NCI-H748 treated with DMSO at 0.1 percent for 48 hours (cell line): Measurements from ENCODE around the gene JMJD6.
"Not testable (repeated sequence)": the region's sequence is repeated elsewhere in the genome, so short reads cannot be mapped to it uniquely, and the experiment has no call there.

ENCODE experiments used
- DNase-seq: peaks from one replicate; lab custom pipeline; 2025; lab: John Stamatoyannopoulos, UW

JMJD6 gene

DNA sequence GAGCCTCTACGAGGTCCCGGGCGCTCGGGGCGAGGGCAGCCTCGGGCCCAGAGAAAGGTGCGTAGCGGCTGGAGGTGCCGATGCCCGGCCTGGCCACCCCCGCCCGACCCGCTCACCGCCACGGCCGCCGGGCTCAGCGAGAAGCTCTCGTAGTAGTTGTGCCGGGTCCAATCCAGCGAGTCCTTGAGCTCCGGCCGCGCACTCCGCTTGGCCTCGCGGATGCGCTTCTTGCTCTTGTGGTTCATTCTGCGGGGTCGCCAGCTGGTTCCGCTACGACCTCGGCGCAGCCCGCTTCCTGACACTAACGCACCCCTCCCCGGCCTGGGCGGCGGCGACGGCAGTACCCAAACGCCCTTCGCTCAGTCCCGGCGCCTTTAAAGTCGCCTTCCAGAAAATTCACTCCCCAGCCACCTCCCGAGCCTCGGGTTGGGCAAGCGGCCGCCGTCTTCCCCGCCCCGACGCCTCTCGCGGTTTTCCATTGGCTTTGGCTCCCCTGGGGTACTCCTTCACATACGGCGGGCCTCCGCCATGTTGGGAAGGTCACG, at the start of gene JMJD6:
JMJD6 (minus strand) TSS at position 376 of the 545 bp plus-strand sequence; CDS start at position 245, 131 bp downstream.
- peak; percentile 83 for DNase-seq

DNA sequence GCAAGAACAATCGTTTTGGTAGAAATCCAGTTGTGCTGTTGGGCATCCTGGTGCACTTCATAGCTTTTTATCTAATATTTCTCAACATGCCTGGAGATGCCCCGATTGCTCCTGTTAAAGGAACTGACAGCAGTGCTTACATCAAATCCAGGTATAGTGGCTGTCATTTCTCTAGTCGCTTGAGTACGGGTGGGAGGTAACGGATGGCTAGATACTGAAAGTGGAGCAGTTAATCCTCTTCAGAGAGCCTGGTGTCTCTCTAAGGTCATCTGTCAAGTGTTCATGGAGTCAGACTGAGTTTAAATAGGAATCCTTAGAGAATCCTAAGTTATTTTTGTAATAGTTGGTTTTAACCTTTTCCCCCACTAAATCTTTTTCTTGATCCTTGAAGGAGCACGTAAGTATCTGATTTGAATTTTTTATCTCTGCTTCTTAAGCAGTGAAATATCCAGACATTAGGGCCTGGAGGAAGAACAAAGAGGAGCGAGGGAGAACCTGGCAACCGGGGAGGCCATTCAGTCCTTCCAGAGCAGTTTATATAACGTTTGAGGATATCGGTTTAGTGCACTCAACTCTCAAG, 48.7 kb upstream of the JMJD6 start:
- DNase-seq = no peak

DNA sequence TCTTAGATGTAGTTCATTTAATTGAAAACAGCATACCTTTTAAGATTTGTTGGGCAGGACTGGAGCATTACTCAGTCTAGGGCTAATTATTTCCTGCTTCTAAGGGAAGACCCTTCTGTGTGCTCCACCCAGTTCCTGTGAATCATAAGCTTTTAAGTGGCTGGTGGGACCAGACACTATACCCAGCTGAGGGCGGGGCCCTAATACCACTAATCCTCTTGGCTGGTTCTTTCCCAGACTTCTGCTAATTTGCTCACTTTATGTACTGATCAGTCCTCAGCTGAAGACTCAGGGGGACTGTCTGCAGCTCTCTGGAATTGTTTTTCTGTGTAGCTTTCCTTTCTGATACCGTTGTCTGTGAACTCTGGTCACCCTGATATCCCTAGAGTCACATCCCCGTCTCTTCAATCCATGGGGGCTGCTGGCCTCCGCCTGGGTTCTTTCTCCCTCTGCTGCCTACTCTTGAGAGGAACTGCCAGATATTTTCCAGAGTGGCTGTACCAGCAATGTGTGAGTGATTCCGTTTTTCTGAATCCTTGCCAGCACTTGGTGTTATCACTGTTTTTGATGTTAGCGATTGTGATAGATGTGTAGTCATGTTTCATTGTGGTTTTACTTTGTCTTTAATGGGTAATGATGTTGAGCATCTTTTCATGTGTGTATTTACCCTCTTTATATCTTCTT, 46.6 kb upstream of the JMJD6 start:
- peak; percentile 5 for DNase-seq

DNA sequence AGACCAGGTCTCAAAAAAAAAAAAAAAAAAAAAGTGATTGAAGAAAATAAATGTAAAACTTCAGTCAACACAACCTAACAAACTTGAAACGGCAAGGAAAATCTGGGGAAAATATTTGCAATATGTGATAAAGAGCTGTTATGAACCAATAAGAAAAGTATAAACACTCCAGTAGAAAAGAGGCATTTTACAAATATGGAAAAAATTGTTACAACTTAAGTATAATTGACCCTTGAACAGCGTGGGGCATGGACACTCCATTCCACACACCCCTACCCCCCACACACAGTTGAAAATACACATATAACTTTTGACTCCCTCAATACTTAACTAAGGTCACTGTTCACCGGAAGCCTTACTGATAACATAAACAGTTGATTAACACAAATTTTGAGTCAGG, 32.2 kb upstream of the JMJD6 start:
- DNase-seq = no peak

DNA sequence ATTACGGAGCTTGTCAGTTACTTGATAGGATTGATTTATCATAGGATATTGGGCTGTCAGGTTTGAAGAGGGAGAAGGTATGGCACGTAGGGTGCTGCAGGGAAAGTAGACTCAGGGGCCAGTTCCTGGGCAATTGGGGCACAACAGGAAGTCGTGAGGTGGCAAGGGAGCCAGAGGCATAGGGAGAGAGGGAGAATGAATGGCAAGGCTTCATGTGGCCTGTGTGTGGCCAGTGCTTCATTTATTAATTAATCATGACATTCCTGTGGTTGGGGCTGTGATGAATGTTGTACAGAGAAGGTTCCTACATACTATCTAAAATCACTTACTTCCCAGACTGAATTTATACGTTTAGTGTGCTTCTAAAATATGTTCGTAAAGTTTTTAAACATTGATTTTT, 30.9 kb upstream of the JMJD6 start:
- DNase-seq = no peak

DNA sequence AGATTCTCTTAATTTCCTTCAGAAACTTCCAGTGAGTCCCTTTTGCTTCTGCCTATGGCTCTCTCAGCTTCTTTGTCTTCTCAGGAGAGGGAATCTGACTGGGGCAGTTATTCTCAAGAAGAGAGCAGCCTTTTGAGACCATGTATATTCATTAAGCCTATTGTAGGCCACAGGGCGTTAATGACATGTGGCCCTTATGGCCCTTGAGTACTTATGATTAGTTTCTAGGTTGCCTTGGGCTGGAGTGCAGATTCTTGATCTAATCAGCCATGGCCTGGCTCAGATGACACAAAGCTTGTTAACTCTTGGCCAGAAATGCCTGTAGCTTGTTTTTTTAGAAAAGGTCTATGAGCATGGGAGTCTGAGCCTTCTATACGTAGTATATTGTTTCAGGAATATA, 28.9 kb upstream of the JMJD6 start:
- no peak for DNase-seq

DNA sequence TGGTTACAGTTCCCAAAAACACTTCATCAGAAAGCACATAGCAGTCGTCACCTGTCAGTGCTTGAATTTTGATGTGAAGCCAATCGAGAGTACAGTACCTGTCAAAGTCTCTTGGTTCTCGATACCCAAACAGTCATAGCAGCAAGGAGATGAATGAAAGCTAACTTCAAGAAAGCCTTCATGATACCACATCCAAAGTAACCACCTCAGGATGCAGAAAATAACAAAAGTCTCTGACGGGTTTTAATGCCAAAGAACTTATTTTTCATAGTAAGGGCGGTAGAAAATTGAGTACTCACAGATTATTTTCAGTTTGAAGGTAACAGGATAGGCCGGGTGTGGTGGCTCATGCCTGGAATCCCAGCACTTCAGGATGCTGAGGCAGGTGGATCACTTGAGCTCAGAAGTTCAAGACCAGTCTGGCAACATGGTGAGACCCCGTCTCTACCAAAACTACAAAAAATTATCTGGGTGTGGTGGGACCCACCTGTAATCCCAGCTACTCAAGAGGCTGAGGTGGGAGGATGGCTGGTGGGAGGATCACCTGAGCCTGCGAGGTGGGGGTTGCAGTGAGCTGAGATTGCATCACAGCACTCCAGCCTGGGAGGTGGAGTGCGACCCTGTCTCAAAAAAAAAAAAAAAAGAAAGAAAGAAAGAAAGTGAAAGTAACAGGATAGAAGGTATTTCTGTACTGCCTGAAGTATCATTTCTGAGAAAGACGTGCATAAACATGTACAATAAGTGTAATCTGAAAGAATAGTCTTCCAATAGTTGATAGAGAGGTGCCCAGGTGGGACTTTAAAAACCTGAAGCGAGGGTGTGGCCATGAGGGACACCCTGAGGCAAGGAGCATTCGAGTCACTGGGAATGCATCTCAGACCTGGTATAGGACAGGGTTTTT, 26.9 kb upstream of the JMJD6 start:
- DNase-seq = no peak

DNA sequence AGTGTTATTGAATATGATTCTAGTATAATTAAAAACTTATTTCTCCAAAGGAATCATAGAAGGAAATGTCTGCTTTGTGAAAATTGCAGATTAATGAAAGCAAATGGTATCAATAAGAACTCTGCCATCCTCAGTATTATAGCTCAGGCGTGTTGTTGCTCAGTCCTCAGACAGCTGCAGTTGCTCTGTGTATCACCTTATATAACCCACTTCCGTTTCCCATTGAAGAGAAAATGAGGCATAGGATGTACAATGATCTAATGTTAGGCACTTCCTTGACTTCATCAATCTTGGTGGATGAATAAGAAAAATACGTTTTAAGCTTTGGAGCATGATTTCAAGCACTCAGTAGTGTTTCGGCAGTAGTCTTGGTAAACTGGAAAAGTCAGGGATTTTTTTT, 25.6 kb upstream of the JMJD6 start:
- DNase-seq = no peak

DNA sequence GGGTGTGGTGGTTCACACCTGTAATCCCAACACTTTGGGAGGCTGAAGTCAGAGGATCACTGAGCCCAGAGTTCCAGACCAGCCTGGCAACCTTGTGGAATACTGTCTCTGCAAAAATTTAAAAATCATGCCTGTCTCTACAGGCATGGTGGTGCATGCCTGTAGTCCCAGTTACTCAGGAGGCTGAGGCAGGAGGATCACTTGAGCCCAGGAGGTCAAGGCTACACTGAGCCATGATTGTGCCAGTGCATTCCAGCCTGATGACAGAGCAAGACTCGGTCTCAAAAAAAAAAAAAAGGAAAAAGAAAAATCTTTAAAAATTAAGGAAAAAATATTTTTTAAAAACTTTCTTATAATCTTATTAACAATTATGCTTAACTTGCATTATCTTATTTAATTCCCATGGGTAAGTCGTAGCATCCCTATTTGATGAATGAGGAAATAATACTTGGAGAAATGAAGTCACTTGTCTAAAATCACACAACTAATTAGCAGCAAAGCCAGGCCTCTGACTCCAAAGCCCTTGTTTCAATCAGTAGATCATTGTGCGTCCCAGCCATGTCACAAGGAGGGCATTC, 25.1 kb upstream of the JMJD6 start:
- no peak for DNase-seq

DNA sequence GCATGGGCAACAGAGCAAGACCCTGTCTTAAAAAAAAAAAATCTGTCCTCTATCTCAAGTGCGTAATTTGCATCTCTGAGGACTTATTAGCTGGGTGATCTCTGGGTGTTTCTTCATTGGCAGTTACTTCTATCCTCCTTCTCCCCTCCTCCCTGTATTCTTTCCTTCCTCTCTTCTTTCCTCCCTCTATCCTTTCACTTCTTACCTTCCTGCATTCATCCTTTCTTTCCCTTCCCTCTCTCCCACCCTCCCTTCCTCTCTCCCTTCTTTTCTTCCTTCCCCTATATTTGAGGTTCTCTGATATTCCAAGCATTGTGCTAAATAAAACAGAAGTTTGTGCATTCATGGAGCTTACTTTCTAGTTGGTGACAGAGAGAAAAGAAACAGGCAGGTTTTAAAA, 22.3 kb upstream of the JMJD6 start:
- no peak for DNase-seq

DNA sequence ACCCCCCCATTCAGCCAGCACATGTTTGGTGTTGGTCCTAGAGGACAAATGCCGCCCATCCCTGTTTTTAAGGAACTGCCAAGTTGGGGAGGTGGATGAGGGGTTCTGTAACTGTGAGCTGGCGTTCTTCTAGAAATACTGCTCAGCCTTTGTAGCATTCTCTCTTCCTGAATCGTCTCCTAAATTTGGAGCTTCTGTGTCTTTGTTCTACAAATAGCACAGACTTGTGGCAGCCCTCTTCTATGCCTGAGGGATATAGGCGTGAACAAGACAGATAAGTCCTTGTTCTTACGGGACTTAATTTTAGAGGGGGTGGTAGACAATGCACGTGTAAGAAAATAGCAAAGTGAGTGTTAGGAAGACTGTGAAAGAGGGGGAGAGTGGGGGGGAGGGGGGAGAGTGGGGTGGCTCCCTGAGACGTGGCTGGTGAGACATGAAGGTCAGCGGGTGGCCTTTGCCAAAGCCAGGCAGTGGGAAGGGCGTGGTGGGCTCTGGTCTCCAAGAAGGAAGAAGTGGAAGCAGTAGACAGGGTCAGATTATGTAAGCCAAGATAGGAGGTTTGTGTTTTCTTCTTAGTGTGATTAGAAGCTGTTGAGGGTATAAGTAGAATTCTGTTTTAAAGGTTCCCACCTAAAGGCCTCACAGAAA, 21.4 kb upstream of the JMJD6 start:
- no peak for DNase-seq

DNA sequence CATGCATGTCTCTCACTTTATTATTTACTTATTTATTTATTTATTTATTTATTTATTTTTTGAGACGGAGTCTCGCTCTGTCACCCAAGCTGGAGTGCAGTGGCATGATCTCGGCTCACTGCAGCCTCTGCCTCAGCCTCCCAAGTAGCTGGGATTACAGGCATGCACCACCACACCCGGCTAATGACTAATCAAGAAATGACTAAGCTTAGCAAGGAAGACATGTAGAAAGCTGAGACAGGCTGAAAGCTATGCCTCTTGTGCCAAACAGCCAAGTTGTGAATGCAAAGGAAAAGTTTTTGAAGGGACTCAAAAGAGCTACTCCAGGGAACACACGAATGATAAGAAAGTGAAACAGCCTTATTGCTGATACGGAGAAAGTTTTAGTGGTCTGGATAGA, 19.4 kb upstream of the JMJD6 start:
- DNase-seq = not testable (repeated sequence)

DNA sequence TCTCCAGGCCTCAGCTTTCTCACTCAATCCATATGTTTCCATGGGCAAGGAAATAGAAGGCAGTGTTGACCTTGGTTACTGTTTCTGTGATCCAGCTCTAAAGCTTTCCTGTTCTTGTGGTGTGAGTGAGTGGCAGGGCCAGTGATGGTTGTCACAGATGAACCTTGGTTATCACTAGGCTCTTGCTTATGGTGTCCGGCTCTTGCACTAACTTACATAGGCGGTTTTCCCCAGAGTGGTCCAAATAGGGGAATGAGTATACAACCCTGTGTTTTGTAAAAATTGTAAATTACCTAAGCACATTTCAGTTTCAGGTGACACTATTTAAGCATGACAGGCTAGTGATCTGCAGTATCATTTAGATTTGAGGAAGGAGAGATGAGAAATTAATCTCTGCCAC, 18.3 kb upstream of the JMJD6 start:
- DNase-seq = no peak

DNA sequence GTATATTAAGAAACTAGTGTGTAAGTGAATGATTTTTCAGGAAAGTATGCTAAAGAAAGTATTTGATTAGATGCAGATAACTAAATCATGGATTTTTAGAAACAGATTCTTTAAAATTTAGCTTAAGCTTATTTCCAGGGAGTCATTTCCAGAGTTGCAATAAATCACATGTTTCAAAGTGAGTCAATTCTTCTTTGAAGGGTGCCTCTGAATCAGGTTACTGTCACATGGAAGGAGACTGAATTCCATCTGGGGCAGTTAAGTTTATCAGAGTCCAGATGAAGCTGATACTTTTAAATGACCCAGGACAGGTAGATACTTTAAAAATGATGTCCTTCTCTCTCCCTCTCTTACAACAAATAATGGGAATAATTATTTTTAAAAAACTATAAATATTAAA, 16.6 kb upstream of the JMJD6 start:
- DNase-seq = no peak

DNA sequence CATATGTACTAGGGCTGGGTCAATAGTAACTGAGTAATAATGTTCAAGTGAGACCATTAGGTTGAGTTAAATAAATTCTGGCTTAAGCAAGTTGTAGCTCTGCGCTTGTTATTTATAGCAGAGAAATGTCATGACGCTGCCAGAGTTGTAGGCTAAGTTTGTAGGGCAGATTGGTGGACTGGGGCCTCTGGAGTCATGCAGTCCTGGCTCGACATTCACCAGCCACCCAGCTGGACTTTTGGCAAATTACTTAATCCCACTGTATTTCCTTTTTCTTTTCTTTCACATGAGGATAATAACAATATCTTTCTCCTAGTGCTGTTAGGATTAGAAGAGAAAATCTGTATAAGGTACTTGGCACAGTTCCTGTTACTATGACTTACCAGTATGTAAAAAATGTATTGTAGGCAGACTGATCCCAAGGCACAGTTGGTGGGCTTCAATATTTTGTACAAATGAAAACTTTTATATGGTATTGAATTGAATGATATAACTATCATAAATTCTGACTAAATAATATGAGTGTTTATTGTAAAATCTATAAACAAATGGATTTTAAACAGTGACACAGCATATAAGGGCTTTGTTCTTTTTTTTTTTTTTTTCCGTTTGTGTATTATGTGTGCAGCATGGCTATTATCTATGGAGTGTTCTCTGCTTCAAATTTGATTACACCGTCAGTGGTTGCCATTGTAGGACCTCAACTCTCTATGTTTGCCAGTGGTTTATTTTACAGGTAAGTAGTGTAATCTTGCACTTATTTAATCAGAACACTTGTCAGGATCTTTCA, 14.1 kb upstream of the JMJD6 start:
- DNase-seq = no peak

DNA sequence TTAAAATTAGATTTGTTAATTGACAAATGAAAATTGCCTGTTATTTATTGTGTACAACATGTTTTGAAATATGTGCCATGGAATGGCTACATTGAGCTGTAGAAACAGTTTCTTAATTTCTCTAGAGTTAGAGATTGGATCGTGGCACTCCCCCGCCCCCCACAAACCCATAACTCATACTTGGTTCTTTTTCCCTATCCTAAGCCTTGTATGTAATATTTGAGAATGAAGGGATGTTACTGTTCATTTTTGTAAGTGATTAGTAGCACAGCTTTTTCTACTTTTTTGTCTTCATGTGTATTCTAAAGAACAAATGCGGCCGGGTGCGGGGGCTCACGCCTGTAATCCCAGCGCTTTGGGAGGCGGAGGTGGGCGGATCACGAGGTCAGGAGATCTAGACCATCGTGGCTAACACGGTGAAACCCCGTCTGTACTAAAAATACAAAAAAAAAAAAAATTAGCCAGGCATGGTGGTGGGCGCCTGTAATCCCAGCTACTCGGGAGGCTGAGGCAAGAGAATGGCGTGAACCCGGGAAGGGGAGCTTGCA, 13.2 kb upstream of the JMJD6 start:
- DNase-seq = not testable (repeated sequence)

DNA sequence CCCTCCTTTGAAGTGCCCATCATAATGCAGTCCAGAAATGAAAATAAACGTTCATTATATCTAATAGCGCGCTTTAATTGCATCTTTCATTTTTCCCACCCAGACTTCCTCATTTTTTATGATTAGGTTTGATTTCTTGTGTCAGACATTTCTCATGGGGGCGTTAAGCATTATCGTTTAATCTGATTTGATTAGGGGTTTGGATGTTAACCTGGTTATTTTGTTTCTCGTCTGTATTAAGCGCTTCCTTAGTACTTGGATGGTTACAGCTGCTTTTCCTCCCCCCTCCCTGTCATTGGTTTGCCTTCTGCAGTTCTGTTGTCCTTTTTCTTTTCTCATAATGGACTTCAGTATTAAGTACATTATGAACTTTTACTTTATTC, 12.1 kb upstream of the JMJD6 start:
- DNase-seq = no peak

DNA sequence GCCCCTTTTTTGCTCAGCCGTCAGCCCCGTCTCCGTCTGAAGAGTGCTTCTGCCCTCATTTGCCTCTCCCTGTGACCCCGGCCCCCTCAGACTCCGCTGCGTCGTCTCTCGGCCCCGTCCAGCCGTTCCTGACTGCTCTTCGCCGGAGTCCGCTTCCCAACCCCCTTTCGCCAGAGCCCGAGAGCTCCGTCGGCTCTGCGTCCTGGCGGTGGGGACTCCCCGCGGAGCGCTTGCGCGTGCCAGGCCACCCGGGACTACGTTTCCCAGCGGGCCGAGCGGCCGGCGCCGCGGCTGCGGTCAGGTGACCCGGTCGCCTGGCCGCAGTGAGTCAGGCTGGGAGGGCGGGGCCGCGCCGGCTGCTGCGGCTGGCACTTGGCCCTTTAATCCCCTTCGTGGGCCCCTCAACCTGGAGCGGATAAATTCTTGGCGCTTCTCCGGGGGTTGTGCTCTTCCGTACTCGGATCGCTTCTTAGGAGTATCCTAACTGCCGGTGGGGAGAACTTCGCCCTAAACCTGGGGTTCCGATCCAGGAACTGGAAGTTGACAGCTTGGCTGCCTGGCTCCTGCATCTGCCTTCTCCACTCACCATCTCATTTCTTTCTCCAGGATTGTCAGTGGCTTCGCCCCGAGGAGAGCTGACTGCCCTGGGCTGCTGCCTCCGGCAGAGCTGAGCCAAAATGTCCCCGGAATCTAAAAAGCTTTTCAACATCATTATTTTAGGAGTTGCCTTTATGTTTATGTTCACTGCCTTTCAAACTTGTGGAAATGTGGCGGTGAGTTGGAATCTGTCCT, 11.5 kb upstream of the JMJD6 start, which contains the start of gene MFSD11:
MFSD11 (plus strand) TSS at position 444 of the 792 bp plus-strand sequence; CDS start at position 678, 234 bp downstream.
- peak; percentile 69 for DNase-seq

DNA sequence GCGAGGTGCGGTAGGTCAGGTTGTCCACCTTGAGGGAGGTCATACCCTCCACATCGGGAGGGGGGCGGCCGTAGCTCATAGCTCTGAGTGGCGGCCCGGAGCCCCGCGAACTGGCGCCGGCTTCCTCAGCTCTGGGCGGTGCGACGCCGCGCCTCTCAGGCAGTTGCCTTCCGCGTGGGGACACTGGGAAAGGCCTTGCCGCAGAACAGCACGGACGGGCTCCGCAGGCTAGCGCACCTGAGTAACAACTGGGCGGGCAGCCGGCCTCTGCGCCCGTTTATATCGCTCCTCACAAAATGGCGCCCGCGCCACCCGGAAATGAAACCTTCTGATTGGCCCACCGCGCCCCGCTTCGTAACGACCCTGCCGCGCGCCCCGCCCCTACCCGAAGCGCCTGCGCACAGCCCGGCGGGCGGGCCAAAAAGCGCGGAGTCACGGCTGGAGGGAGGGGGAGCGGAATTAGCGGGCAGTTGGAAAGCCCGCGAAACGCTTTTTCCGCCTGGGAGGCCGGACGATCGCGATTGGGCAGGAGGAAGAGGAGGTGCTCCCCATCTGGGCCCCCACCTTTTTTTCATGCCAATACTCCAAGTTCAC, 10.8 kb upstream of the JMJD6 start, which contains the start of gene SRSF2:
SRSF2 (minus strand) TSS at position 250 of the 594 bp plus-strand sequence; CDS start at position 79, 171 bp downstream.
- DNase-seq = peak; percentile 90
